ENCODE results near the gene DUSP7.

DUSP7 gene

GRCh38 chr3:52070724-52071621 is 14.6 kb upstream of the DUSP7 start:
- peaks cover 4% of the 10 kb centered on the region for H3K27me3 ChIP-seq (ENCODE audit: control insufficient read depth, insufficient read depth, low read length)
- H3K9me3 ChIP-seq (ENCODE audit: control insufficient read depth, low read length) = no peaks in the 10 kb centered on the region
- no peak overlapping the region for H3K9ac ChIP-seq (ENCODE audit: low read length)
- H3K36me3 ChIP-seq (ENCODE audit: control insufficient read depth, insufficient read depth, low read length) = no peaks in the 10 kb centered on the region
- no peaks in the 10 kb centered on the region for H3K4me1 ChIP-seq (ENCODE audit: control insufficient read depth, insufficient read depth, low read length)
- no peak overlapping the region for H3K4me3 ChIP-seq (ENCODE audit: low read length)

GRCh38 chr3:52069855-52070254 is 13.5 kb upstream of the DUSP7 start:
- no peak overlapping the region for H3K4me3 ChIP-seq (ENCODE audit: low read length)
- H3K27me3 ChIP-seq (ENCODE audit: control insufficient read depth, insufficient read depth, low read length) = peaks cover 4% of the 10 kb centered on the region
- H3K4me1 ChIP-seq (ENCODE audit: control insufficient read depth, insufficient read depth, low read length) = peaks cover 7% of the 10 kb centered on the region
- H3K36me3 ChIP-seq (ENCODE audit: control insufficient read depth, insufficient read depth, low read length) = no peaks in the 10 kb centered on the region
- no peak overlapping the region for H3K9ac ChIP-seq (ENCODE audit: low read length)
- H3K9me3 ChIP-seq (ENCODE audit: control insufficient read depth, low read length) = no peaks in the 10 kb centered on the region

GRCh38 chr3:52069135-52069534 is 12.8 kb upstream of the DUSP7 start:
- Histone ChIP-seq H3K4me3 (ENCODE audit: low read length) (no peak overlapping the region), H3K9me3 (ENCODE audit: control insufficient read depth, low read length) (no peaks in the 10 kb centered on the region), H3K36me3 (ENCODE audit: control insufficient read depth, insufficient read depth, low read length) (no peaks in the 10 kb centered on the region), H3K4me1 (ENCODE audit: control insufficient read depth, insufficient read depth, low read length) (peaks cover 7% of the 10 kb centered on the region), H3K9ac (ENCODE audit: low read length) (no peak overlapping the region), H3K27me3 (ENCODE audit: control insufficient read depth, insufficient read depth, low read length) (peaks cover 4% of the 10 kb centered on the region)

GRCh38 chr3:52068730-52069129 is 12.4 kb upstream of the DUSP7 start:
- H3K9ac ChIP-seq (ENCODE audit: low read length) = no peak overlapping the region
- no peaks in the 10 kb centered on the region for H3K9me3 ChIP-seq (ENCODE audit: control insufficient read depth, low read length)
- peaks cover 7% of the 10 kb centered on the region for H3K4me1 ChIP-seq (ENCODE audit: control insufficient read depth, insufficient read depth, low read length)
- H3K4me3 ChIP-seq (ENCODE audit: low read length) = no peak overlapping the region
- H3K27me3 ChIP-seq (ENCODE audit: control insufficient read depth, insufficient read depth, low read length) = peaks cover 4% of the 10 kb centered on the region
- no peaks in the 10 kb centered on the region for H3K36me3 ChIP-seq (ENCODE audit: control insufficient read depth, insufficient read depth, low read length)

DNA sequence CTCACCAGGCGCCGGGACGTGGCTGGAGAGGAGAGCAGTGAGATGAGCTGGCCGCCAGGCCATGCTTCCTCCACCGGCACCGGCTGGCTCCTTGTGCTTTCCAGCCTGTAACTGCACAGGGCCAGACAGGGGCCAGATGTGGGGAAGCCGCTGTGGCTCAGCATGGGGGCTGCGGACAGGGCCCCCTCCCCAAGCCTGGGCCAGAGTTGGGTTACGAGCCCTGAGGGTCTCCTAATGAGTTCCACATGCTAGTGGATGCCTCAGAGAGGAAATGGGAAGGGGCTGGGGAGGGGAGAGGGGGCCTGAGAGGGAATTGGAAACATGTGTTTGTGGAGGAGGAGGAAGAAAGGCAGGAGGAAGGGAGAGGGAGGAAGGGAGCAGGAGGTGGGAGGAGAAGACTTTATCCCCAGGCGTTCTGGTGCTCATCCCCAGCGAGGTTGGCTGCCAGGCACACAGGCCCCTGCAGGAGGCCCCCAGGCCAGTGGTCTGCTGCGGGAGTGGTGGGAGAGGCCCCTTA is 11.7 kb upstream of the DUSP7 start:
- Histone ChIP-seq H3K9me3 (ENCODE audit: control insufficient read depth, low read length) (no peaks in the 10 kb centered on the region), H3K4me1 (ENCODE audit: control insufficient read depth, insufficient read depth, low read length) (peaks cover 7% of the 10 kb centered on the region), H3K9ac (ENCODE audit: low read length) (no peak overlapping the region), H3K36me3 (ENCODE audit: control insufficient read depth, insufficient read depth, low read length) (no peaks in the 10 kb centered on the region), H3K27me3 (ENCODE audit: control insufficient read depth, insufficient read depth, low read length) (peaks cover 4% of the 10 kb centered on the region), H3K4me3 (ENCODE audit: low read length) (no peak overlapping the region)

GRCh38 chr3:52067526-52067925 is 11.2 kb upstream of the DUSP7 start:
- peaks cover 13% of the 10 kb centered on the region for H3K4me1 ChIP-seq (ENCODE audit: control insufficient read depth, insufficient read depth, low read length)

GRCh38 chr3:52067046-52067445 is 10.7 kb upstream of the DUSP7 start:
- Histone ChIP-seq H3K27me3 (ENCODE audit: control insufficient read depth, insufficient read depth, low read length) (peaks cover 4% of the 10 kb centered on the region), H3K9ac (ENCODE audit: low read length) (no peak overlapping the region), H3K36me3 (ENCODE audit: control insufficient read depth, insufficient read depth, low read length) (no peaks in the 10 kb centered on the region), H3K4me1 (ENCODE audit: control insufficient read depth, insufficient read depth, low read length) (peaks cover 18% of the 10 kb centered on the region), H3K4me3 (ENCODE audit: low read length) (no peak overlapping the region), H3K9me3 (ENCODE audit: control insufficient read depth, low read length) (no peaks in the 10 kb centered on the region)

More at GRCh38 chr3:52067526-52067925, 11.2 kb upstream of the DUSP7 start:
- Histone ChIP-seq H3K9ac (ENCODE audit: low read length) (no peak overlapping the region), H3K27me3 (ENCODE audit: control insufficient read depth, insufficient read depth, low read length) (peaks cover 4% of the 10 kb centered on the region), H3K4me3 (ENCODE audit: low read length) (no peak overlapping the region), H3K9me3 (ENCODE audit: control insufficient read depth, low read length) (no peaks in the 10 kb centered on the region), H3K36me3 (ENCODE audit: control insufficient read depth, insufficient read depth, low read length) (no peaks in the 10 kb centered on the region)

DNA sequence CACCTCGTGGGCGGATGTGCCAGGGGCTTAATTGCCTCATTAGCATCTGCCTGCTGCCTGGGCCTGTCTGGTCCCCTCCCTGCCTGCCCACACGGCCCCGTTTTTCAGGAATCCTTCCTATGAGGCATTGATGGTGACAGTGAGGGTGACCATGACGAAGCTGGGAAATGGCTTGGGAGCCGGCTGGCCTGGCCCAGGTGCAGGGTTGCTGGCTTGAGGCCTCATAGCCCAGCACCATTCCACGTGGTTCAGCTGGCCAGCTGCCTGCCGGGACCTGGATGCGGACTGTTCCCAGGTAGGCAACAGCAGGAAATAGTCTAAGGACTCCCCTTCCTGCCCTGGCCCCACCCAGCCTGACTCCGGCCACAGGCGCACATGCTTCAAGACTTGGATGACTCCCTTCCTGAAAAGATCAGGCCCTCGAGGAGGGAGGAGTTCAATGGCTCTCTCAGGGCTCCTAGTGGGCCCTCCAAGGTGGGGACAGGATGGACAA is 8.9 kb upstream of the DUSP7 start:
- peaks cover 35% of the 10 kb centered on the region for H3K4me1 ChIP-seq (ENCODE audit: control insufficient read depth, insufficient read depth, low read length)

DNA sequence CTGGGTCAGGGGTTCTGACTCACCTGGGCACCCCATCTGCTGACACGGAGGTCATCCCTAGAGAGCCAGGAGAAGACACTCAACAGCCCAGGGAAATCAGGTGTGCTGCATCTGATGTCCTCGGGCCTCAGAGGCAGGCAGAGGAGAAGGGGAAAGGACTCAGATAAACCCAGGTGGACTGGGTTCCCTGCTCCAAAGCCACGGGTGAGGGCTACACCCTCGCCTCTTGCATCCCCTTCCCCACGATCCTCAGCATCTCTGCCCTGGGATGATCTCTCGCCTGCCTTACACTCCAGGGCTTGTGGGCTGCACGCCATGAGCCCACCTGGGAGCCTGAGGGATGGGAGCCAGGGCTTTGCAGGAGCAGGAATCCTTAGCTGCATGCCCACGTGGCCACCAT is 8.2 kb upstream of the DUSP7 start:
- Histone ChIP-seq H3K4me3 (ENCODE audit: low read length) (no peak overlapping the region), H3K27me3 (ENCODE audit: control insufficient read depth, insufficient read depth, low read length) (peaks cover 4% of the 10 kb centered on the region), H3K4me1 (ENCODE audit: control insufficient read depth, insufficient read depth, low read length) (peaks cover 36% of the 10 kb centered on the region), H3K9me3 (ENCODE audit: control insufficient read depth, low read length) (no peaks in the 10 kb centered on the region), H3K9ac (ENCODE audit: low read length) (no peak overlapping the region), H3K36me3 (ENCODE audit: control insufficient read depth, insufficient read depth, low read length) (no peaks in the 10 kb centered on the region)

More for the DNA sequence above, 8.9 kb upstream of the DUSP7 start:
- Histone ChIP-seq H3K4me3 (ENCODE audit: low read length) (no peak overlapping the region), H3K36me3 (ENCODE audit: control insufficient read depth, insufficient read depth, low read length) (no peaks in the 10 kb centered on the region), H3K9me3 (ENCODE audit: control insufficient read depth, low read length) (no peaks in the 10 kb centered on the region), H3K9ac (ENCODE audit: low read length) (no peak overlapping the region), H3K27me3 (ENCODE audit: control insufficient read depth, insufficient read depth, low read length) (peaks cover 4% of the 10 kb centered on the region)

GRCh38 chr3:52063026-52063723 is 6.8 kb upstream of the DUSP7 start:
- Histone ChIP-seq H3K9ac (ENCODE audit: low read length) (no peak overlapping the region), H3K4me3 (ENCODE audit: low read length) (no peak overlapping the region), H3K36me3 (ENCODE audit: control insufficient read depth, insufficient read depth, low read length) (no peaks in the 10 kb centered on the region), H3K4me1 (ENCODE audit: control insufficient read depth, insufficient read depth, low read length) (peaks cover 36% of the 10 kb centered on the region), H3K27me3 (ENCODE audit: control insufficient read depth, insufficient read depth, low read length) (peaks cover 4% of the 10 kb centered on the region), H3K9me3 (ENCODE audit: control insufficient read depth, low read length) (no peaks in the 10 kb centered on the region)

DNA sequence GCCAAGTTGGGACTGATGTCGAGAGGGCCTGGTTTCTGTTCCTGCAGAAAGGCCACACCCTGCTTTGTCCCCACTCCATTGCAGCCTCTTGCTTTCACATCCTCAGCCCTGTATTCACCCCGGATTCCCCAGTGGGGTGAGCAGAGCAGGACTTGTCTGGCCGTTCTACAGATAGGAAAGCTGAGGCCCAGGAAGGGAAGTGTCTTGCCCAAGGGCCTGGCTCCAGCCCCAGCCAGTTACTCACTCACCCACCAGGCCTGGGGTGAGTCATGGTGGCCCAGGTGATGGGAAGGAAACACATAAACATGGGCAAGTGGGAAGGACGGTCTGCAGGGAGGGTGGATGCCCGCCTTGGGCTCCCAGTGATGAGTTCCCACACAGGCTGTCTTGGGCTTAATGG is 6.1 kb upstream of the DUSP7 start:
- H3K9me3 ChIP-seq (ENCODE audit: control insufficient read depth, low read length) = no peaks in the 10 kb centered on the region
- H3K27me3 ChIP-seq (ENCODE audit: control insufficient read depth, insufficient read depth, low read length) = peaks cover 4% of the 10 kb centered on the region
- no peaks in the 10 kb centered on the region for H3K36me3 ChIP-seq (ENCODE audit: control insufficient read depth, insufficient read depth, low read length)
- peaks cover 42% of the 10 kb centered on the region for H3K4me1 ChIP-seq (ENCODE audit: control insufficient read depth, insufficient read depth, low read length)
- no peak overlapping the region for H3K9ac ChIP-seq (ENCODE audit: low read length)
- no peak overlapping the region for H3K4me3 ChIP-seq (ENCODE audit: low read length)

Measured in mucosa of stomach (tissue), 1 donor.